Hindlimb muscle (tissue), 1 donor: Measurements from ENCODE around the gene PRKN. TPM values are rescaled to one million over a fixed set of nuclear protein-coding genes. Genes with fewer than 3 reads are reported as not detected.

Source experiments
- DNase-seq: peaks from one replicate; pipeline ENCODE4 v3.0.0-alpha.2; 2013
- polyA plus RNA-seq: library from polyadenylated mRNA; unstranded; fragments of 120-200 nt; gene quantifications from one replicate; pipeline ENCODE4 v1.2.1, GENCODE V29; 2013; ENCODE audit not compliant: insufficient read length

PRKN gene
- polyA plus RNA-seq, 1 donor: 4.5 TPM

DNA sequence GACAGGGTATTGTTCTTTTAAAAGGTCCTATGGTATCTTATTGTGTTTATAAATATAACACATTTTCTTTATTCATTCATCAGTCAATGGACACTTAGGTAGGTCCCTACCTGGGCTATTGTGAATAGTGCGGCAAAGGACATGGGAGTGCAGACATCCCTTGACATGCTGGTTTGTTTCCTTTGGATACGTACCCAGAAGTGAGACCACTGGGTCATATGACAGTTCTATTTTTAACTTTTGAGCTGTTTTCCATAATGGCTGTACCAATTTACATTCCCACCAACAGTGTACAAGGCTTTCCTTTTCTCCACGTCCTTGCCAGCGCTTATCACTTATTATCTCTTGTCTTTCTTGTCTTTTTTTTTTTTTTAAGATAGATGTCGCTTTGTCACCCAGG is 627.5 kb downstream of the PRKN start:
- DNase-seq: no peak

DNA sequence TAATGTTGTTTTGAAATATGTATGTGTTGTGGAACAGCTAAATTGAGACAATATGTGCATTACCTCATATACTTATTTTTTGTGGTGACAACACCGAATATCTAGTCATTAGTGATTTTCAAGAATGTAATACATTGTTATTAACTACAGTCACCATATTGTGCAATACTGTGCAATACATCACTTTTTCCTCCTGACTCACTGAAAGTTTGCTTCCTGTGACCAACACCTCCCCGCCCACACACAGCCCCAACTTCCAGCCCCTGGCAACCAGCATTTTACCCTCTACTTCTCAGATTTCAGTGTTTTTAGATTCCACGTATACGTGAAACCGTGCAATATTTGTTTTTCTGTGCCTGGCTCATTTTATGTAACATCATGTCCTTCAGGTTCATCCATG is 627.9 kb downstream of the PRKN start:
- no peak for DNase-seq

DNA sequence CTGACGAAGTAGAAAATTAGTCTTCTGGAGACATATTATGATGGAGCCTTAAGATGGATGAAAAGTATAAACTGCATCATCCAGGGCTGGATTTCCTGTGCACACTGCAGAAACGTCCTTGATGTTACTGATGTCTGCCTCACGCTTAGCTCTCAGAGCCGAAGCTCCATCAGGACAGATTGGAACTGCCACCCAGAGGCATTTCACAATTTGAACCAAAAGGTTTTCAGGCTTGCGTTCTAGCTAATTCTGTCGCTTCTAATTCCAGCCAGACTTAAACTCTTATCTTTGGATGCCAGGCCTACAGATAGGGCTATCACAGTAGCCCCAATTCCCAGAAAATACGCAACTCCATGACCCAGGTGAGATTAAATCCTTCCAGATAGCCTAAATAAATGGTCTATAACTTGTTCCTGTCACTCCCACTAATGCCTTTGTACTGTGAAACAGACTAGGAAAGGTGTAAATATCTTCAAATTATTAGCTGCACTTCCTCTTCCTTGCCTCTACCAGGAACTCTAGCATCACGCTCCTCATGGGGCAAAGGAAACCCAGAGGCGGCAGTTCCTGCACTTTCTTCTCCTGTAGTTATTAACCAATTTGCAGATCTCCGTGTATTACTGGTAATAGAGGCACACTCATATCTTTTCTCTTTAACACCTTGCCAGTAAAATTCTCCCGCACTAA is 634.6 kb downstream of the PRKN start:
- no peak for DNase-seq

DNA sequence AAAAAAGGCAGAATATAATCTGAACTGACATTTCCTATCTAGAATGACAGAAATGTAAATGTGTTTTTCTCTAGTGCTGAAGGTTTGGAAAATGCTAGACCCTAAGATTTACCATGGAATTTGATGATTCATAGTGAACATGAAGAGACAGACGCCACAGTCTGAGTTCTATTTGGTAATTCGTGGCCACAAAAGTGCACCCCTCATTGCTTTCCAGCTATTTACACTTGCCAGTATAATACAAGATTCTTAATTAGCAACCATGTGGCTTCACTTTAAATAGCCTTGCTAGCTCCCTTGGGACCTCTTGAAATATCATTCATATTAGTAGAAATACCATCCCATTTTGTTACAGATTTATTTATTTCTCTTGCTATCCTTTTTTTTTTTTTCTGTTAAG is 636.8 kb downstream of the PRKN start:
- no peak for DNase-seq

DNA sequence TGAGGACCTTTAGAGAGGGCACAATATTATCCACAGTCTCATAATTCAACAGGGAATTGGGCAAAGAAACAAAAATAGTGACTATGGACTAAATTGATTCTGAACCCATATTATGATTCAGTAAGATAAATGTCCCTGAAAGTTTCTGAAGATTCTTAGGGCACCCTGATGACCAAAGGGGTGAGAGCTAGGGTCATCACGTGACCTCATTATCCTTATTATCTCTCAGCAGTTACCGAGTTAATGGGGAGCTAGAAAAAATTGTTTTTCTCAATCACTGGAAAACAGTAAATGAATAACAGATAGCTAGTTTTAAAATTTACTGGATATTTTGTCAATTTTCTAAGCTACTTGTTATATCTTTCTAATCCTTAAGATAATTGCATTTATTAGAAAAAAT is 639.5 kb downstream of the PRKN start:
- no peak for DNase-seq

DNA sequence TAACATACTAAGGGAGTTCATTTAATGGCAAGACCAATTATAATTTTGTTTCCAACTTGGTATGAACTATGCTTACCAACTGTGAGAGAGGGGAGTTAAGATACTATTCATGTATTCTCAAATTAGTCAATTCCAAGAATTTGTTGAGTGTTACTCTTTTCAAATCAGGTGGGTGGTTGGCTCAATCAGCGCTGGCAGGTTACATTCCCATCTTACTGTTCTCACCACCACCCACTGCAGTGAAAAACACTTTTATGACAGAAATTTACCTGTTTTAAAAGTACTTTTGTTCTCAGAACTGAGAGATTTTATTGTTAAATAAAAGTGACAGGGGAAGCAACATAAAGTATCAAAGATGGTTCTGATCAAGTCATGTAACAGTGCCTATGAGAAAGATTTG is 642.0 kb downstream of the PRKN start:
- no peak for DNase-seq

DNA sequence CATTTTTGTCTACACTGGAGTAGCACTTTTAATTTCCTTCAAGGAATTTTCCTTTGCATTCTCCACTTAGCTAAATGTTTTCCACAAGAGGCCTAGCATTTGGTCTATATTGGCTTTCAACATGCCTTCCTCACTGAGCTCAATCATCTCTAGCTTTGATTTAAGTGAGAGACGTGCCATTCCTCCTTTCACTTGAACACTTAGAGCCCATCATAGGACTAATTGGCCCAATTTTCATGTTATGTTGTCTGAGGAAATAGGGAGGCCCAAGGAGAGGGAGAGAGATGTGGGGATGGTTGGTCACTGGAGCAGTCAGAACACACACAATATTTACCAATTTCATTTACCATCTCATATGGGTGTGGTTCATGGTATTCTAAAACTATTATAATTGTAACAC is 645.0 kb downstream of the PRKN start:
- no peak for DNase-seq

DNA sequence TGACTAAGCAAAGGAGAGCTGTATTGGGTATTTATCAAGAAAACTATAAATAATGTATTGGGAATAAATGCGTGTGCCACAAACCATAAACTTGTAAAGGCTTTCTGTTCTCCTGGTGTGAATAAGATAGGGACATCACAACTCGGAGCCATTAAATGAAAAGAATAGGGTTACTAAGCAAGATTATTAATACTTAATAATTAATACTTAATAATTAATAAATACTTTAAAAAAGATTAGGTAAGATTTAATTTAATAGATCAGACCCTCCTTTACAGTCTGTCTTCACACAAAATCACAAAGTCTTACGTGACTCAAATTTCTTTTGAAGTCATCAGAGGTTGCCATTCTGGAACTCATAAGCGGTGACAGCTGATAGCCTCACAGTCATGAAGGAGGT is 648.9 kb downstream of the PRKN start:
- no peak for DNase-seq

DNA sequence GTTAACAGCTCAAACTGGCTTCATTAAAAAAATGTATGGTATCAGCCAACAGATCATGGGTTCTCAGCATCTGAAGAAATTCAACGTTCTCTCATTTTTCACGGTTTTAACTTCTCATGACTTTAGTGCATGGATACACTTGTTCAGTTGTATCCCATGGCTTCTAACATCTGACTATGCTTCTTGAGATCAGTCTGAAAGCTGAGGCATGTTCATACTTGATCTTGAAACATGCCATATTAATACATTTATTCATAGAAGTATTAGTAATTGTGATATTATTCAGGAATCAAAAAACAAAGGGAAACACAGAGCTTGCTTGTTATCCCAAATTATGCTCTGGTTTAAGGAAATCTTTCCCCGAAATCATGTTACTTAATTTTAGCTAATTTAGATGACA is 649.4 kb downstream of the PRKN start:
- no peak for DNase-seq

DNA sequence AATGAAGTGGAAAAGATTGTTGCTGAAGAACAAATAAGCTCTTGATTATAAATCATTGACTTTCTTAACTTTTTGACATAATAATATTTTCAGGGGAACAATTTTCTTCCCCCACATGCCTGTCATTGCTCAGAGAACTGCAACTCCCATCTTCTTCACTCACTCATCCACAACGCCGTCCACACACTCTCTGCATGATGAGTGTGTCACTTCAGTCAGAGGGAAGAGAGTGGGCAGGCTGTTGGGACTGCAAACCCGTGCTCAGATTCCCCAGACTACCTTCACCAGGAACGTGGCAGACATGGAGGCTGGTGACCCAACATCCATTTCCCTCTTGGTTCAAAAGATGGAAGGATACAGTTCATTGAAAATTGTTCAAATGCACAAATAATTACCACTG is 650.8 kb downstream of the PRKN start:
- DNase-seq: no peak

DNA sequence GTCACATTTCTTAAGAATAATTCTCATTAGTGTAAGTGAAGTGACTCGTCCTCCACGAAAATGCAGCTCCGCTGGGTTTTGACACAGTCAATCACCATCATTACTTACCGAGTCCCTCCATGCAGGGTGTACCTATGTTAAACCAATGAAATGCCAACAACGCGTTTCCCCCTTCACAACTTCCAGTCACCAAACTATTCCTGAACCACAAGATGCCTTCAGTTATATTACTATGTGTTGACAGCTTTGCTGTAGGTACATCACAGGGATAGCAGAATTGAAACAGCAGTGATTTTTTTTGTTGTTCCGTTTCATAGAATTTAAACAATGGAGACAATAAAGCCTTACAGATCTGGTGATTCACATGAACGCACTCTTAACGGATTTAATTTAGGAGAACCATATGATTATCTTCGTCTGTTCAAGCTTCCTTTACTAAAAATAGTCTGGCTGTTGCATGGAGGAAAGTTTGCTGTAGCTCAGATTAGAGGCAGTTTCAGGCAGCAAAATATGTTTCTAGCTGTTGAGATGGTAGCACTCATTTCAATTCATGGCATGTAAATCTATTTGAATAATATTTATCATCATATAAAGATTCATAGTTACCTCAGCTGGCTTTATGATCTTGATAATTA is 652.8 kb downstream of the PRKN start:
- DNase-seq: no peak

DNA sequence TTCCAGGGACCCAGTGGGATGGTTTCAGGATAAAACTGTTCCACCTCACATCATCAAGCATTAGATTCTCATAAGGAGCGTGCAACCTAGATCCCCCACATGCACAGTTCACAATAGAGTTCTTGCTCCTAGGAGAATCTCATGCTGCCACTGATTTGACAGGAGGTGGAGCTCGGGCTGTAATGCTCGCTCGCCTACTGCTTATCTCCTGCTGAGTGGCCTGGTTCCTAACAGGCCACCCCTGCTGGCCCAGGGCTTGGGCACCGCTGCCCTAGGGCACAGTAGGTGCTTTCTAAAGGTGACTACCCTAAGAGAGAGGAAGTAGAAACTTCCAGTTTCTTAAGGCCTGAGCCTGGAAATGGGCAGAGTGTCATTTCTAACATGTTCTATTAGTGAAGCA is 656.9 kb downstream of the PRKN start:
- no peak for DNase-seq

DNA sequence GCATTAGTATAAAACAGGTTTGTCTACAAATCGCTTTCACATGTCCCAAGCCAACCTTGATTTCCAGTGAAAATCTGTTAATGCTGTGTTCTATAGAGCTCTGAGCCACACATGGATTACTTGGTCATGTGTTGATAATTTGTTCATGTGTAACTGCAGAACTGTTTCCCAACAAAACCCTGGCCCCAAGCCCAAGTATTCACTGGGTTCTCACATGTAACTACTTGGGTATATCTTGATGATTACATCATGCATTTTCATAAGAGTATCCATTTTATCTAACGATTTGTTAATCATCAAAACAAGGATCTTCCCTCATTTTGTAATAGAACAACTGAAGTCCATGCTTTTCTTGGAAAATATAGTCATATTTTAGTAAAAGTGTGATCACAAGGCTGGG is 657.6 kb downstream of the PRKN start:
- no peak for DNase-seq

DNA sequence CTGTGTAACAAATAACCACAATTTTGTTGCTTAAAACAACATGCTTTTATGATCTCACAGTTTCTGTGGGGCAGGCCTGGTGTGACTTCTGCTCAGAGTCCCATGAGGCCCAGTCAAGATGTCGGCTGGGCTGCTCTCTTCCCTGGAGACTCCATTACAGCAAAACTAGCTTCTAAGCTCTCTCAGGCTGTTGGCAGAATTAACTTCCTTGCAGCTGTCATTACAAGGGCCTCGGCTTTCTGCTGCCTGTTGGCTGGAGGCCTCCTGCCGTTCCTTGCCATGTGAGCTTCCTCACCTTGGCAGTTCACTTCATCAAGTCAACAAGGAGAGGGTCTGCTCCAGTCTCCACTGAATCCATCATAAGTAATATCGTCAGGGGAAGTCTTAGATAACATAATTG is 659.2 kb downstream of the PRKN start:
- peak; percentile 4 for DNase-seq

DNA sequence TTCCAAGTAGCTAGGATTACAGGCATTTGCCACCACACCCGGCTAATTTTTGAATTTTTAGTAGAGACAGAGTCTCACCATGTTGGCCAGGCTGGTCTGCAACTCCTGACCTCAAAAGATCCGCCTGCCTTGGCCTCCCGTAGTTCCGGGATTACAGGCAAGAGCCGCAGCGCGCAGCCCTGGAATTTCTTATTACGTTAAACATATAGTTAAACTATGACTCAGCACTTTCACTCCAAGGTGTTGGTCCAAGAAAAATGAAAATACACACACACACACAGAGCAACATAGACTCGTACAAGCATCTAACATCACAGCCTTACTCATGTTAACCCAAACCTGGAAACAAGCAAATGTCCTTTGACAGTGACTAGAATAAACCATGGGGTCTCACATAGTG is 663.9 kb downstream of the PRKN start:
- no peak for DNase-seq

DNA sequence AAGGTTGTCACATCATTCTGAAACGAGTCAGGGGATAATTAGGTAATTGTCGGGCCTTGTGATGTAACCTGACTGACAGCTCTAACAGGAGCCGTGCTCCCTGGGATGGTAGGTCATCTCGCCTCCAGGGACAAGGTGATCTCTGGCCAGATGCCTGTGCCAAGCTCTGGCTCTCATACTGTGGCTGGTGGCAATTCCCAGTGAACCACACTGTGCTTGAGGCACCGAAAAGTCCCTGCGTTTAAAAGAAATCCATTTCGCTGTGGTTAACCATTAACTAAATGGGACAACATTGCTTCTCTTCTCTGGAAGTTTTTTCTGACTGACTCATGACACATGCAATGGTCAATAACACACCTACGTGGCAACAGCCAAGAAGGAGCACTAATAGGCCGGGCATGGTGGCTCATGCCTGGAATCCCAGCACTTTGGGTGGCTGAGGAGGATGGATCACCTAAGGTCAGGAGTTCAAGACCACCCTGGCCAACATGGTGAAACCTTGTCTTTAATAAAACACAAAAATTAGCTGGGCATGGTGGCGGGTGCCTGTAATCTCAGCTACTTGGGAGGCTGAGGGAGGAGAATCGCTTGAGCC is 669.2 kb downstream of the PRKN start:
- DNase-seq: no peak

DNA sequence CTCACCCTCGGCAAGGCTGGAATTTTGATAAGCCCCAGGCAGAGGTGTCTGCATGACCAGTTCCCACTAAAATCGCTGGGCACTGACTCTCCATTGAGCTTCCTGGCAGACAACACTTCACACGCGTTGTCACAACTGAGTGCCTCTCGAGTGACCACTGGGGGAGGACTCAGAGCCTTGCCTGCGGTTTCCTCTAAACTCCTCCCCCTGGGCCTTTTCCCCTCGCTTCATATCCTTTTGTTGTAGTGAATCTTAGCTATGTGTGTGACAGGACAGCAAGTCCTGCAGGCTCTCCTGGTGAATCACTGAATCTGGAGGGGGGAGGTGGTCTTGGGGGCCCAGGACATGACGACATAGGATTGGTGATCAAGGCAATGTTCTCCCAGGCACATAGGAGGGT is 670.8 kb downstream of the PRKN start:
- peak; percentile 29 for DNase-seq

DNA sequence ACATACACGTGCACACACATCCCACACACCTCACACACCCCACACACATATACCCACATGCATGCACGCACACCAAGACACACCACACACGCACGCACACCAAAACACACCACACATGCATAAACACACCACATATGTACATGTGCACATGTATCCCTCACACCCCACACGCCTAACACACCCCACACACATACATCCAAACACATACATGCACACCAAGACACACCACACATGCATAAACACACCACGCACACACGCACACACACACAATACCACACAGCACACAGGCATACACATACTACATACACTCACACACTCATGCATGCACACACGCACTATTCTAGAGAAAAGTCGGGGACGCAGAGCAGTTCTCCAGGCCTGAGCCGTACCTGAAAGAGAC is 671.5 kb downstream of the PRKN start:
- DNase-seq: no peak

DNA sequence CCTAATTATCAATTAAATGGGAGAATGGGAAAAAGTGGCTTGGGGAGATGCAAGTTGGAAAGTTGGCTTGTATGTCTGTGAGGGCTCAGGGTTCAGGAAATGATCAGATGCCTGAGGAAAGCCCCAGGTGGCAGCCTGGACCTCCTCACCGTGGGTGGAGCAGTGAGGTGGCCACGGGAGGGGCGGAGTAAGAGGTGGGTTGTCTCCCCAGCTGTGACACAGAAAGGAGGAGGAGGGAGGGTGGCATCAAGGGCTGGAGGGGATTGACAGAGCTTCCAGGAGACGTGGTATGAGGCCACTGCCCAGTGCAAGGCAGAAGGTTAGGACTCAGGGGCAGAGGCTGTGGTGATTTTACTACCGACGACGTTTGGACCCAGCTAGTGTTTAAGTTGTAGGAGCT is 672.2 kb downstream of the PRKN start:
- no peak for DNase-seq

DNA sequence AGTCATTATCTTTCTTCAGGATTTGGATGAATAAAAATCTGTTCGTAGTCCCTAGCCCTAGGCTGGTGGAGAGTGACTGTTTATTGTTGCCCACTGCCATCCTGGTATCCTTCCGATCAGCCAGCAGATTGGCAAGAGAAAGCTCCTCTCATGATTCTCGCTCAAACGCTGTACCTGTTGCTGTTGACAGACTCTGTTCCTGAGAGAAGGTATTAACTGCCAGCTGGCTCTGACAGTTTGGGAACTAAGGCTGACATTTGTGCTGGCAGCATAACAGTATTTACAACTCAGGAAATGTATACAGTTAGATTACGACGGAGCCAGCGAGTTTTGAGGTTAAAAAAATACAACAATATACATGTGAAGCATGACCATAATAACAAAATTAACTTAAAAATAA is 674.5 kb downstream of the PRKN start:
- no peak for DNase-seq

DNA sequence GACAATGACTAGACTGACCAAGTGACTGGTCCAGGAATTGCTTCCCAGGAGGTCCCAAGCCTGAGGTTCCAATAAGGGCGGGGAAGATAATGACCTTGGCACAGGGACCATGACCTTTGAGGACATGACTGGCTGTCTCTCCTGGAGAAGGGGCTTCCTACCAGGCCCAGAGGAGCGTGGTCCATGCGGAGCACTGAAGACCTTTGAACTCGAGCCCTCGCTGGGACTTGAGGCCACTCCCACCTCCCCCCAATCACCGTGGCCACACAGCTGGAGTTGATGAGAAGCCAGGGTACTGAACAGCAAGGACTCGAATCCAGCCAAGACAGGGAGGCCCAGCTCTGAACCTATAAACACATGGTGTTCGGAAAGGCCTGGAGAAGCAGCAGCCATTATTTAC is 677.0 kb downstream of the PRKN start:
- DNase-seq: no peak

DNA sequence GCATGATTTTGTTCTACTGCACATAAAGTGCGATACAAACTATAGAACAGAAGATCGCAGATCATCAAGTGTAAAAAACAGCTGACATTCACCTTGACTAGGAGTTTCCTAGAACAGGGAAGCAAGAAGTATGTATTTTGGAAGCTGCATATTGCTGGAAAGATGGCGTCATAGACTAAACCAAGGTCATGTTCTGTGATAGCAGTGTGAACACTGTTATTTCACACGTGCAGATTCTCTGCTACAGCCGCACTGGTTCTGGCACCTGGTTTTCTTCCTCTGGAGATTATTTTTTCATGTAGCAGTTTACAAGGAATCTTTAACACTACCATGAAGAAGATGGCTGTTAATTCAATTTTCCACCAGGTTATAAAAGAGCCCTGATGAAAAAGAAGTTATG is 681.2 kb downstream of the PRKN start:
- DNase-seq: no peak

DNA sequence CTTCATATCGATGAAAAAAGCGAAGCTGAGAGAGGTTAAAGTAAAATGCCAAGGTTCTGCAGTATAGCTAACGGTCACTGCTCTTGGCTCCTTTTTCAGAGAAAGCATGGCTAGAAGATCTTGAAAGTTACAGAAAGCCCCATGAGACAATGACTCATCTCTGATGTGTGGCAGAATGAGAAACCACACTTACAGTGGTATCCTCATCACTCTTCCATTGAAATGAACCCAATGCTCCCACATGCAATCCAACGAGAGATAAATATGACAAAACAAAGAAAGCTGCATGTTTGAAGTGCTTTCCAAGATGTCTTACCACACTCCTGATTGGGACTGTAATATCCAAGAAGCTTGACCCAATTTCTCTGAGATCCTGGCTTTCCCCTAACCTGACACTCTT is 694.9 kb downstream of the PRKN start:
- no peak for DNase-seq

DNA sequence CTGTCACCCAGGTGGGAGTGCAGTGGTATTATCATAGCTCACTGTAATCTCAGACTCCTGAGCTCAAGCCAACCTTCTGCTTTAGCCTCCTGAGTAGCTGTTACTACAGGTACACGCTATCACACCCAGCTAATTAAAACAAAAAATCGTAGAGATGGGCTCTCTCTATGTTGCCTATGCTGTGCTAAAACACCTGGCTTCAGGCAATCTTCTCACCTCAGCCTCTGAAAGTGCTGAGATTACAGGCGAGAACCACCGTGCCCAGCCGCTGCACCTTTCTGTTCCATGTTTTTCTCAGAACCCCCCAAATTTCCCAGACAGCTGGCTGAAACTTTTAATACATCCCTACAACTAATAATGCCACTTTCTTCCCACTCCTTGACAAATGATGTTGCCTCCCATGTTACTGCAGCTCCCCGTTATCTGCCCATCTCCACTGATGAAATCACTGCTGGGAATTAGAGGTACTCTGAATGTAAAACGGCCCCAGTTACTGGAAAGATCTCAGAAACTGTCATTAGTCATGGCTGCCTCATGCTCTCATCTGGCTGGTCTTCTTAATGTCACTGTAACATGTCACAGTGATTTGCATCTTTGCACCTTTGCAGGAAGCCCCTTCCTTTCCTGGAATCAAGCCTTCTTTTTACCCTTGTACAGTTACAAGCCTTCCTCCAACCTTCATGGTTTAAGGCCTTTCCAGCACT is 697.5 kb downstream of the PRKN start:
- no peak for DNase-seq
